BLaER1 (cell line): ENCODE measurements around the gene PRKRIP1.

Experiments
- H3K27ac ChIP-seq: shearing (Covaris generic); formaldehyde crosslinking; 2 replicates; pipeline ENCODE4 v1.8.1; 2022
- H3K27me3 ChIP-seq: shearing (Covaris generic); formaldehyde crosslinking; 2 replicates; pipeline ENCODE4 v1.8.1; 2022
- H3K36me3 ChIP-seq: shearing (Covaris generic); formaldehyde crosslinking; 2 replicates; pipeline ENCODE4 v1.8.1; 2022
- H3K4me1 ChIP-seq: shearing (Covaris generic); formaldehyde crosslinking; 2 replicates; pipeline ENCODE4 v1.8.1; 2022
- H3K4me2 ChIP-seq: shearing (Covaris generic); formaldehyde crosslinking; 2 replicates; pipeline ENCODE4 v1.8.1; 2022
- H3K4me3 ChIP-seq: shearing (Covaris generic); formaldehyde crosslinking; 2 replicates; pipeline ENCODE4 v1.8.1; 2022
- H3K9ac ChIP-seq: shearing (Covaris generic); formaldehyde crosslinking; 2 replicates; pipeline ENCODE4 v1.8.1; 2022
- H3K9me3 ChIP-seq: shearing (Covaris generic); formaldehyde crosslinking; 2 replicates; pipeline ENCODE4 v1.8.1; 2022
- H4K20me1 ChIP-seq: shearing (Covaris generic); formaldehyde crosslinking; 2 replicates; pipeline ENCODE4 v1.8.1; 2022
- Cebpa-rat ChIP-seq: shearing (Covaris generic); IDR thresholded peaks from 2 replicates; pipeline ENCODE4 v1.8.1; 2022

PRKRIP1 gene

GRCh38 chr7:102466097-102466496 is 69.9 kb downstream of the PRKRIP1 start:
- Histone ChIP-seq H3K4me2 (peak overlapping the region; percentile 92), H3K4me1 (peaks cover 68% of the 10 kb centered on the region), H3K27me3 (no peaks in the 10 kb centered on the region), H3K36me3 (peaks cover 46% of the 10 kb centered on the region), H3K9me3 (no peaks in the 10 kb centered on the region), H4K20me1 (peaks cover 29% of the 10 kb centered on the region; the same call in 1 of the 2 replicates), H3K27ac (no peak overlapping the region), H3K4me3 (peak overlapping the region; percentile 87), H3K9ac (peak overlapping the region; percentile 95)
- TF ChIP-seq Cebpa-rat, result no peak

GRCh38 chr7:102467581-102468477 is 71.7 kb downstream of the PRKRIP1 start:
- H3K4me1 ChIP-seq, result peaks cover 65% of the 10 kb centered on the region
- peaks cover 57% of the 10 kb centered on the region for H3K36me3 ChIP-seq
- H3K4me2 ChIP-seq, result peak overlapping the region; percentile 62
- H3K27ac ChIP-seq, result peak overlapping the region; percentile 53
- H4K20me1 ChIP-seq, result peaks cover 46% of the 10 kb centered on the region
- H3K27me3 ChIP-seq, result no peaks in the 10 kb centered on the region
- H3K9ac ChIP-seq, result peak overlapping the region; percentile 61; the same call in 1 of the 2 replicates
- TF ChIP-seq Cebpa-rat, result no peak
- no peak overlapping the region for H3K4me3 ChIP-seq
- H3K9me3 ChIP-seq, result no peaks in the 10 kb centered on the region

- H3K9ac ChIP-seq, result peak overlapping the region; percentile 61; the same call in 1 of the 2 replicates
- H3K27me3 ChIP-seq, result no peaks in the 10 kb centered on the region
- peaks cover 62% of the 10 kb centered on the region for H3K4me1 ChIP-seq
- H3K27ac ChIP-seq, result peak overlapping the region; percentile 53; the same call in 1 of the 2 replicates
- H4K20me1 ChIP-seq, result peaks cover 52% of the 10 kb centered on the region
- no peak overlapping the region for H3K4me3 ChIP-seq
- peaks cover 66% of the 10 kb centered on the region for H3K36me3 ChIP-seq
- H3K4me2 ChIP-seq, result peak overlapping the region; percentile 62
- H3K9me3 ChIP-seq, result no peaks in the 10 kb centered on the region
- no peak for TF ChIP-seq Cebpa-rat
Observed at GRCh38 chr7:102468478-102469350, 72.6 kb downstream of the PRKRIP1 start.

- no peak for TF ChIP-seq Cebpa-rat
- 0 out of 2 replicates have a peak overlapping the region, but pooled peaks have one; percentile 61 for H3K9ac ChIP-seq
- peaks cover 55% of the 10 kb centered on the region for H4K20me1 ChIP-seq
- H3K9me3 ChIP-seq, result no peaks in the 10 kb centered on the region
- H3K4me1 ChIP-seq, result peaks cover 59% of the 10 kb centered on the region
- no peaks in the 10 kb centered on the region for H3K27me3 ChIP-seq
- no peak overlapping the region for H3K4me3 ChIP-seq
- 0 out of 2 replicates have a peak overlapping the region, but pooled peaks have one; percentile 62 for H3K4me2 ChIP-seq
- H3K27ac ChIP-seq, result no peak overlapping the region
- H3K36me3 ChIP-seq, result peaks cover 68% of the 10 kb centered on the region
Observed at GRCh38 chr7:102469351-102469971, 73.3 kb downstream of the PRKRIP1 start.

- Histone ChIP-seq H3K4me1 (peaks cover 59% of the 10 kb centered on the region), H3K9ac (no peak overlapping the region), H3K4me3 (no peak overlapping the region), H3K27me3 (no peaks in the 10 kb centered on the region), H4K20me1 (peaks cover 55% of the 10 kb centered on the region), H3K4me2 (no peak overlapping the region), H3K36me3 (peaks cover 70% of the 10 kb centered on the region), H3K27ac (no peak overlapping the region), H3K9me3 (no peaks in the 10 kb centered on the region)
- TF ChIP-seq Cebpa-rat, result no peak
Observed at GRCh38 chr7:102469972-102470825, 74.0 kb downstream of the PRKRIP1 start.

- no peak for TF ChIP-seq Cebpa-rat
- H3K27ac ChIP-seq, result 0 out of 2 replicates have a peak overlapping the region, but pooled peaks have one; percentile 13
- no peaks in the 10 kb centered on the region for H3K27me3 ChIP-seq
Observed at GRCh38 chr7:102471791-102472125, 75.6 kb downstream of the PRKRIP1 start.

GRCh38 chr7:102472126-102473041 is 76.2 kb downstream of the PRKRIP1 start:
- Histone ChIP-seq H3K4me3 (no peak overlapping the region), H3K27me3 (no peaks in the 10 kb centered on the region), H3K9me3 (no peaks in the 10 kb centered on the region), H3K9ac (no peak overlapping the region), H4K20me1 (peaks cover 38% of the 10 kb centered on the region), H3K36me3 (peaks cover 72% of the 10 kb centered on the region), H3K4me1 (peaks cover 37% of the 10 kb centered on the region), H3K4me2 (no peak overlapping the region; the same call in 1 of the 2 replicates), H3K27ac (no peak overlapping the region)
- no peak for TF ChIP-seq Cebpa-rat

More at GRCh38 chr7:102471791-102472125, 75.6 kb downstream of the PRKRIP1 start:
- H3K4me2 ChIP-seq, result no peak overlapping the region; the same call in 1 of the 2 replicates
- H3K4me3 ChIP-seq, result no peak overlapping the region
- peaks cover 42% of the 10 kb centered on the region for H4K20me1 ChIP-seq
- no peaks in the 10 kb centered on the region for H3K9me3 ChIP-seq
- H3K36me3 ChIP-seq, result peaks cover 74% of the 10 kb centered on the region
- H3K9ac ChIP-seq, result no peak overlapping the region
- H3K4me1 ChIP-seq, result peaks cover 43% of the 10 kb centered on the region
